ENCODE data around the gene HDLBP. TPM values are rescaled to one million over a fixed set of nuclear protein-coding genes. Genes with fewer than 3 reads are reported as not detected.

The HDLBP gene
- total and polyA plus RNA-seq, 3 donors from 2014 or later, result 600 to 790 (median 648) TPM

DNA sequence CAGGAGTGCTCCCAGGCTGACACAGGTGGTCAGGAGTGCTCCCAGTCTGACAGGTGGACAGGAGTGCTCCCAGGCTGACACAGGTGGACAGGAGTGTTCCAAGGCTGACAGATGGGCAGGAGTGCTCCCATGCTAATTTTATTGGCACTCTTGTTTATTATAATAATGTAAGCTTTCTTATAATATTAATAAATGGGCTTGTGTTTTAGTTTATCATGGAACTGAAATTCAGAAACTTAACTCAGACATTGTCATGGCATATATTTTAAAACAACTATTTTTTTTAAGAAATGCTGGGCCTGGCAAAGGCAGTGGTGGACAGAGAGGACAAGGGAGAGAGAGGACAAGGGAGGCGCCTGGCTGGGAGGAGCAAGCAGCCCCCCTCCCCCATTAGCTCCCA is 108.3 kb downstream of the HDLBP start:
- Histone ChIP-seq H3K4me3 (no peak overlapping the region), H3K9me3 (no peaks in the 10 kb centered on the region), H3K36me3 (ENCODE audit: low read depth, missing control alignments) (no peaks in the 10 kb centered on the region), H3K4me1 (no peaks in the 10 kb centered on the region), H3K27ac (no peak overlapping the region), H3K27me3 (no peaks in the 10 kb centered on the region)
- intact Hi-C loops (cut with DNase I; ENCODE audit: low total_unique reads), result no loop called here
- WGBS, 2 donors, result 80 to 82% methylated on average over 1 of the region's 1 CpG
- DNase-seq, result no peak
- TF ChIP-seq, protein P1, sequence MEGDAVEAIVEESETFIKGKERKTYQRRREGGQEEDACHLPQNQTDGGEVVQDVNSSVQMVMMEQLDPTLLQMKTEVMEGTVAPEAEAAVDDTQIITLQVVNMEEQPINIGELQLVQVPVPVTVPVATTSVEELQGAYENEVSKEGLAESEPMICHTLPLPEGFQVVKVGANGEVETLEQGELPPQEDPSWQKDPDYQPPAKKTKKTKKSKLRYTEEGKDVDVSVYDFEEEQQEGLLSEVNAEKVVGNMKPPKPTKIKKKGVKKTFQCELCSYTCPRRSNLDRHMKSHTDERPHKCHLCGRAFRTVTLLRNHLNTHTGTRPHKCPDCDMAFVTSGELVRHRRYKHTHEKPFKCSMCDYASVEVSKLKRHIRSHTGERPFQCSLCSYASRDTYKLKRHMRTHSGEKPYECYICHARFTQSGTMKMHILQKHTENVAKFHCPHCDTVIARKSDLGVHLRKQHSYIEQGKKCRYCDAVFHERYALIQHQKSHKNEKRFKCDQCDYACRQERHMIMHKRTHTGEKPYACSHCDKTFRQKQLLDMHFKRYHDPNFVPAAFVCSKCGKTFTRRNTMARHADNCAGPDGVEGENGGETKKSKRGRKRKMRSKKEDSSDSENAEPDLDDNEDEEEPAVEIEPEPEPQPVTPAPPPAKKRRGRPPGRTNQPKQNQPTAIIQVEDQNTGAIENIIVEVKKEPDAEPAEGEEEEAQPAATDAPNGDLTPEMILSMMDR (IDR thresholded peaks at IDR 0.05), result no peak
- TF ChIP-seq POLR2A (IDR thresholded peaks at IDR 0.05), result no peak

DNA sequence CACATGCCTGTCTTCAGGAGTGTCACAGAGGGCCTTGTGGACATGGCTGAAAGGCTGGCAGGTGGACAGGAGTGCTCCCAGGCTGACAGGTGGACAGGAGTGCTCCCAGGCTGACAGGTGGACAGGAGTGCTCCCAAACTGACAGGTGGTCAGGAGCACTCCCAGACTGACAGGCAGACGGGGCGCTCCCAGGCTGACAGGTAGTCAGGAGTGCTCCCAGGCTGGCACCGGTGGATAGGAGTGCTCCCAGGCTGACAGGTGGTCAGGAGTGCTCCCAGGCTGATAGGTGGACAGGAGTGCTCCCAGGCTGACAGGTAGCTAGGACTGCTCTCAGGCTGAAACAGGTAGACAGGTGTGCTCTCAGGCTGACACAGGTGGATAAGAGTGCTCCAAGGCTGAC is 110.4 kb downstream of the HDLBP start:
- H3K4me3 ChIP-seq, result no peak overlapping the region

DNA sequence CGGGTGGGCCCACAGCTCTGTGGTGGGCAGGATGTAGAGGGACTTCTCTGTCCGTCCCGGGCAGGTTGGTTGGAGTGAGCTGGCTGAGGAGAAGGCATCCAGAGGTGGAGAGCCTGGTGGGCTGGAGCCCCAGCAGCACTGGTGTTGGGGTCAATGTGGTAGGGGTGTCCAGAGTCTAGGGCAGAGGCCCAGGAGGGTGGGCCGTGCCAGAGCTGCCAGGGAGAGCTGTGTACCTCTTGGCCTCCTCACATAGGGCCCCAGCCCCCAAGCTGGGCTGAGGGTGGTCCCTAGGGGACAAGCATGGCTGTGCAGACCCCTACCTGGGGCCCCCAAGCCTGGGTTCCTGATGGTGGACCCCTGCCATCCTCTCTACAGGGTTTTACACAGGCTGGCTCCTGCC is 111.0 kb downstream of the HDLBP start:
- intact Hi-C loops (cut with DNase I; ENCODE audit: low total_unique reads), result no loop called here
- 88 to 94% methylated on average over 4 of the region's 4 CpGs for WGBS, 2 donors
- no peak for TF ChIP-seq POLR2A (IDR thresholded peaks at IDR 0.05)
- TF ChIP-seq, protein P1 (IDR thresholded peaks at IDR 0.05), result no peak

More for the DNA sequence above, 110.4 kb downstream of the HDLBP start:
- Histone ChIP-seq H3K27me3 (no peaks in the 10 kb centered on the region), H3K27ac (no peak overlapping the region), H3K36me3 (ENCODE audit: low read depth, missing control alignments) (no peaks in the 10 kb centered on the region), H3K4me1 (no peaks in the 10 kb centered on the region), H3K9me3 (no peaks in the 10 kb centered on the region)
- WGBS, 2 donors, result 98 to 100% methylated on average over 1 to 3 of the region's 3 CpGs
- no peak for TF ChIP-seq POLR2A (IDR thresholded peaks at IDR 0.05)
- TF ChIP-seq, protein P1 (IDR thresholded peaks at IDR 0.05), result no peak
- intact Hi-C loops (cut with DNase I; ENCODE audit: low total_unique reads), result no loop called here
- DNase-seq, result no peak

DNA sequence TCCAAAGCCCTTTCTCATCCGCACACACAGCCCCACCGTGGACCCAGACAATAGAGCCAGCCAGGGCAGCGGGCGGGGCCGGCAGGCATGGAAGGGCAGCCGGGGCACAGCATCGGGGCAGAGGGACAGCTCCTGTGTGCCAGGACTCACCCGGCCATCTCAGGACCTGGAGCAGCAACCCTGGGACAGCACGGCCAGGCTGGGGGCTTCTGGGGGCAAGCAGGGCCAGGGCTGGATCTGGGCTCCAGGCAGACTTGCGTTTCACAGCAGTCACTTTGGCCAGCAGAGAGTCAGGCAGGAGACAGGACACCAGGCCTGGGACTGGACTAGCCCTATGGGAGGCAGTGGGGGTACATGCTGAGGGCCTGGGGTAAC is 111.5 kb downstream of the HDLBP start:
- Histone ChIP-seq H3K27me3 (no peaks in the 10 kb centered on the region), H3K36me3 (ENCODE audit: low read depth, missing control alignments) (no peaks in the 10 kb centered on the region), H3K4me3 (no peak overlapping the region), H3K27ac (no peak overlapping the region), H3K4me1 (no peaks in the 10 kb centered on the region), H3K9me3 (no peaks in the 10 kb centered on the region)
- no peak for TF ChIP-seq POLR2A (IDR thresholded peaks at IDR 0.05)
- TF ChIP-seq, protein P1 (IDR thresholded peaks at IDR 0.05), result no peak
- DNase-seq, result no peak
- intact Hi-C loops (cut with DNase I; ENCODE audit: low total_unique reads), result no loop called here
- WGBS, 2 donors, result 84 to 91% methylated on average over 8 to 10 of the region's 10 CpGs

More for the DNA sequence above, 111.0 kb downstream of the HDLBP start:
- H3K27ac ChIP-seq, result no peak overlapping the region
- no peak overlapping the region for H3K4me3 ChIP-seq
- no peaks in the 10 kb centered on the region for H3K27me3 ChIP-seq
- no peak for DNase-seq
- no peaks in the 10 kb centered on the region for H3K4me1 ChIP-seq
- no peaks in the 10 kb centered on the region for H3K9me3 ChIP-seq
- H3K36me3 ChIP-seq (ENCODE audit: low read depth, missing control alignments), result no peaks in the 10 kb centered on the region

DNA sequence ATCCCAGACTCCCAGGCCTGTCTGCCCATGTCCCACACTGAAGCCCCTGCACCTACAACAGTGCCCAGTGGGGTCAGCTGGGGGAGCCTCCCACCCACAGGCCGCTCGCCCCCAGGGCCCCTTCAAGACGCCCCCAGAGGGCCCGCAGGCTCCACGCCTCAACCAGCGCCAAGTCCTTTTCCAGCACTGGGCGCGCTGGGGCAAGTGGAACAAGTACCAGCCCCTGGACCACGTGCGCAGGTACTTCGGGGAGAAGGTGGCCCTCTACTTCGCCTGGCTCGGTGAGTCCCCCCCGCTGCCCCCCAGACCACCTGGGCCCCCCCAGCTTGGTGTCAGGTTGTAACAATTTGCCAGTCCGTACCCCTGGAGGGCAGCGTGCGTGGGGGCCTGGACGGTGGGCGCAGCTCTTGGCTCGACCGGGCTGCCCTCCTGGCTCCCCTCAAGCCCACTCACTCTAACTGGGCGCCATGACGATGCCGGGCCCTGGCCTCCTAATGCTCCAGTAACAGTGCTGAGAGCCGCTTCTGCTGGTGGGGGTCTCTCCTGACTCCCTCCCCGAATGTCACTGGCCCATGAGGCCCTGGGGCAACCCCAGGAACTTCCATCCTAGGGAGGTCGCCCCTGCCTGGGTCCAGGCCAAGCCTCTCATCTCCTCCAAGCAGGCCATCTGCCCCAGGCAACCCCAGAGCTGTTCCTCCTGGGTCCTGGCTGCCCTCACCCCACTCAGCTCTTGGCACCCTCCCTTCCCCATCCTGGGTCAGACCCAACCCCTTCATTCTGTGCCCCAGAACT is 112.1 kb downstream of the HDLBP start:
- intact Hi-C loops (cut with DNase I; ENCODE audit: low total_unique reads), result no loop called here
- 95 to 100% methylated on average over 8 to 26 of the region's 27 CpGs for WGBS, 2 donors
- no peak for DNase-seq
- Histone ChIP-seq H3K9me3 (no peaks in the 10 kb centered on the region), H3K4me3 (no peak overlapping the region), H3K4me1 (no peaks in the 10 kb centered on the region), H3K27ac (no peak overlapping the region), H3K27me3 (no peaks in the 10 kb centered on the region), H3K36me3 (ENCODE audit: low read depth, missing control alignments) (no peaks in the 10 kb centered on the region)
- TF ChIP-seq, protein P1 (IDR thresholded peaks at IDR 0.05), result no peak
- no peak for TF ChIP-seq POLR2A (IDR thresholded peaks at IDR 0.05)

Data from testis (tissue), 3 donors.